Measurements from ENCODE around the gene SEBOX. TPM values are rescaled to one million over a fixed set of nuclear protein-coding genes. Genes with fewer than 3 reads are reported as not detected.

The SEBOX gene
- total and polyA plus RNA-seq, 2 of the 8 experiments (the other 6 are each of a cell fraction or from before 2014, with no cell fraction given) = not detected

DNA sequence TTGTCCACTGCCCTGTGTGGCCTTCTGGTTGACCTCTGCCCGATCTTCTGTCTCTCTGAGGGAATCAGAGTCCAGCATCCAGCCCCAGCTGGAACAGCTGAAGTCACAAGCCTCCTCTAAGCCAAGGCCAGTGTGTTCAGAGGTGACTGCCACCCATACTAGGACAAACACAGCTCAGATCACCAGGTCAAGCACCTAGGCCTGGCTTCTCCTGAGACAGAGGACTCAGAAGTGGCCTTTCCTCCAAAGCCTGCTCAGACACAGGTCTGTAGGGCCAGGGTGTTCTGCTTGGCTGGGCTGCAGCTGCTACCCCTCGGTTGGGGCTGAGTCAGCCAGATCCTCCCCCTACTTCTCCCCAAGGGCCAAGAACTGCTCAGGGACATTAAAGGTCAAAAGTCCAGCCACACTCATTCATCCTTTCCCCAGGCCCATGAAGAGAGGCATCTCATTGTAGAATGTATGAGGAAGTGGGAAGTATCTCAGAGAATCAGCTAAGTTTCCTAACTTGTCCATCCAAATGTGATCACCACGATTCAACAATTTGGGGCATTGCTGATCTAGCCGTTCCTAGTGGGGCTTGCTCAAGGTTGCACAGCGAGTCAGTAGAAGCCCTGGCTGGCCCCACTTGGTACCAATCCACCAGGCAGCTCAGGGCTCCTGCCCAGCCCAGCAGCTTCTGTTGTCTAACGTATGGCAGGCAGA is 33.4 kb upstream of the SEBOX start (continued):
- TF ChIP-seq EZH2 (IDR thresholded peaks at IDR 0.05; ENCODE audit: low read depth, low read length, severe bottlenecking) = no peak
- TF ChIP-seq JUND (IDR thresholded peaks at IDR 0.05; ENCODE audit: low read length) = no peak
